IMR-90 (cell line): ENCODE data around the gene VDAC1. TPM values are rescaled to one million over a fixed set of nuclear protein-coding genes. Genes with fewer than 3 reads are reported as not detected.

Experiments used
- ATAC-seq: fragments of 200-7000 bp; cut with Tn5 transposase; 2 replicates; pipeline ENCODE4 v1.9.1; 2020; ENCODE audit warnings: low read depth, mild to moderate bottlenecking, moderate library complexity
- BruUV-seq: library from RNA; stranded (reverse); fragments of 400-500 nt; replicated peaks from 2 replicates; lab custom pipeline; 2021; lab: Mats Ljungman, UMichigan
- CTCF ChIA-PET: fragments of 300-600 bp; formaldehyde crosslinking; extraction: SDS; loops from one replicate; lab custom pipeline; 2021; ENCODE audit warnings: antibody characterized with exemption; lab: Yijun Ruan, JAX
- POLR2A ChIA-PET: fragments of 300-600 bp; sonication (Branson Sonifier 250); formaldehyde crosslinking; loops from one replicate; lab custom pipeline; 2022; ENCODE audit warnings: antibody characterized with exemption; ENCODE audit not compliant: unreplicated experiment; lab: Charles Lee
- DNase-seq: peaks from one replicate; pipeline ENCODE4 v3.0.0; 2013
- H2AFZ ChIP-seq: replicated peaks from 2 replicates; pipeline ENCODE3; 2013; ENCODE audit warnings: low read length, mild to moderate bottlenecking; ENCODE audit not compliant: poor library complexity
- H2AK5ac ChIP-seq: 2 replicates; pipeline ENCODE4 v1.6.1; 2013; ENCODE audit warnings: low read depth, low read length, inconsistent platforms
- H2AK9ac ChIP-seq: replicated peaks from 2 replicates; pipeline ENCODE3; 2013; ENCODE audit warnings: mild to moderate bottlenecking, low read depth, low read length, moderate library complexity; ENCODE audit not compliant: poor library complexity
- H2BK120ac ChIP-seq: 2 replicates; pipeline ENCODE4 v1.6.1; 2013; ENCODE audit warnings: low read depth, low read length, inconsistent platforms
- H2BK15ac ChIP-seq: 3 replicates; pipeline ENCODE4 v1.6.1; 2013; ENCODE audit warnings: low read depth, low read length, inconsistent platforms
- H2BK20ac ChIP-seq: 2 replicates; pipeline ENCODE4 v1.6.1; 2013; ENCODE audit warnings: low read depth, mild to moderate bottlenecking, inconsistent platforms, low read length, moderate library complexity
- H2BK5ac ChIP-seq: 2 replicates; pipeline ENCODE4 v1.6.1; 2013; ENCODE audit warnings: mild to moderate bottlenecking, low read depth, low read length, inconsistent platforms; ENCODE audit not compliant: poor library complexity, severe bottlenecking
- H3K14ac ChIP-seq: replicated peaks from 2 replicates; pipeline ENCODE4 v1.6.1; 2013; ENCODE audit warnings: low read depth, low read length, inconsistent platforms
- H3K18ac ChIP-seq: 2 replicates; pipeline ENCODE4 v1.6.1; 2013; ENCODE audit warnings: low read depth, low read length, control low read depth
- H3K23ac ChIP-seq: 2 replicates; pipeline ENCODE4 v1.6.1; 2013; ENCODE audit warnings: low read depth, low read length, inconsistent platforms
- H3K27ac ChIP-seq: 2 replicates; pipeline ENCODE4 v1.5.1; 2013; ENCODE audit warnings: mild to moderate bottlenecking, control low read depth, low read length; ENCODE audit not compliant: insufficient read depth
- H3K27me3 ChIP-seq: 2 replicates; pipeline ENCODE4 v1.6.1; 2013; ENCODE audit warnings: low read length; ENCODE audit not compliant: control insufficient read depth, insufficient read depth
- H3K36me3 ChIP-seq: 2 replicates; pipeline ENCODE4 v1.6.1; 2013; ENCODE audit warnings: low read length, mixed read lengths; ENCODE audit not compliant: control insufficient read depth, insufficient read depth
- H3K4ac ChIP-seq: 2 replicates; pipeline ENCODE4 v1.6.1; 2013; ENCODE audit warnings: low read depth, low read length, inconsistent platforms
- H3K4me1 ChIP-seq: 2 replicates; pipeline ENCODE4 v1.6.1; 2013; ENCODE audit warnings: low read length, mixed read lengths; ENCODE audit not compliant: control insufficient read depth, insufficient read depth
- H3K4me2 ChIP-seq: 2 replicates; pipeline ENCODE4 v1.6.1; 2013; ENCODE audit warnings: low read depth, mild to moderate bottlenecking, control low read depth, low read length, moderate library complexity
- H3K4me3 ChIP-seq: 2 replicates; pipeline ENCODE4 v1.5.1; 2013; ENCODE audit warnings: low read depth, mild to moderate bottlenecking, control low read depth, low read length, moderate library complexity; ENCODE audit not compliant: insufficient read depth
- H3K56ac ChIP-seq: 2 replicates; pipeline ENCODE4 v1.6.1; 2013; ENCODE audit warnings: low read length, inconsistent platforms; ENCODE audit not compliant: insufficient read depth; ENCODE audit errors: extremely low read depth
- H3K79me1 ChIP-seq, 2 experiments: 2 replicates each; pipeline ENCODE4 v1.6.1; 2013; ENCODE audit warnings: low read length in 2 of 2, inconsistent platforms in 1 of 2, low read depth in 1 of 2
- H3K9ac ChIP-seq: 2 replicates; pipeline ENCODE4 v1.6.1; 2013; ENCODE audit warnings: low read depth, low read length, control low read depth
- H3K9me1 ChIP-seq: 2 replicates; pipeline ENCODE4 v1.6.1; 2013; ENCODE audit warnings: low read length, inconsistent platforms; ENCODE audit not compliant: insufficient read depth
- H3K9me3 ChIP-seq: 2 replicates; pipeline ENCODE4 v1.6.1; 2013; ENCODE audit warnings: low read length; ENCODE audit not compliant: control insufficient read depth, insufficient read depth
- H4K20me1 ChIP-seq: 2 replicates; pipeline ENCODE4 v1.6.1; 2013; ENCODE audit warnings: low read length, inconsistent platforms; ENCODE audit not compliant: insufficient read depth
- H4K5ac ChIP-seq: 2 replicates; pipeline ENCODE4 v1.6.1; 2013; ENCODE audit warnings: mild to moderate bottlenecking, low read depth, low read length, control low read depth
- H4K8ac ChIP-seq, 2 experiments: 2 replicates each; pipeline ENCODE4 v1.6.1; 2013; ENCODE audit warnings: low read depth in 2 of 2, low read length in 2 of 2, control low read depth in 1 of 2, inconsistent platforms in 1 of 2
- H4K91ac ChIP-seq: 2 replicates; pipeline ENCODE4 v1.6.1; 2013; ENCODE audit warnings: low read depth, low read length, inconsistent platforms; ENCODE audit not compliant: insufficient read depth
- RCOR1 ChIP-seq: IDR thresholded peaks from 2 replicates; pipeline ENCODE4 v1.6.1; 2012; ENCODE audit warnings: mild to moderate bottlenecking, low read length, improper control_type of control experiment; ENCODE audit not compliant: insufficient replicate concordance
- WGBS, 2 experiments: methylation state at CpG; one replicate each; pipeline versions ENCODE4 v1.1.5 to v1.1.7; 2013; ENCODE audit warnings: missing lambda C conversion rate in 2 of 2; ENCODE audit not compliant: insufficient read length in 1 of 2; ENCODE audit errors: extremely low coverage in 2 of 2; 5-methylcytosine and 5-hydroxymethylcytosine counted together
- dilution Hi-C: fragments of 300-500 bp; cut with HindIII; formaldehyde crosslinking; loops from one replicate; pipeline ENCODE4 v1.14.3; 2018; ENCODE audit warnings: low sequenced_read_pairs; ENCODE audit not compliant: unreplicated experiment
- in situ Hi-C: fragments of 300-500 bp; cut with MboI; formaldehyde crosslinking; loops from 3 replicates; pipeline ENCODE4 v1.14.3; 2019; ENCODE audit warnings: low sequenced_read_pairs, inconsistent platforms, mixed read lengths
- intact Hi-C: fragments of 100-400 bp; cut with micrococcal nuclease; formaldehyde crosslinking; loops from 2 replicates; pipeline ENCODE4 v1.10.0; 2022
- polyA plus RNA-seq, 3 experiments: library from polyadenylated mRNA; depleted of rRNA; stranded (reverse); fragments of >200 nt; gene quantifications; 2 replicates each; pipeline ENCODE4 v1.2.3, GENCODE V29; 2012; ENCODE audit warnings: low replicate concordance in 1 of 3
- total RNA-seq: library from RNA; depleted of rRNA; stranded (reverse); fragments of >200 nt; gene quantifications from 2 replicates; pipeline ENCODE4 v1.2.3, GENCODE V29; 2012

VDAC1 gene
- total and polyA plus RNA-seq, 2 of the 4 experiments (the other 2 are of a cell fraction) = 289 to 365 TPM

DNA sequence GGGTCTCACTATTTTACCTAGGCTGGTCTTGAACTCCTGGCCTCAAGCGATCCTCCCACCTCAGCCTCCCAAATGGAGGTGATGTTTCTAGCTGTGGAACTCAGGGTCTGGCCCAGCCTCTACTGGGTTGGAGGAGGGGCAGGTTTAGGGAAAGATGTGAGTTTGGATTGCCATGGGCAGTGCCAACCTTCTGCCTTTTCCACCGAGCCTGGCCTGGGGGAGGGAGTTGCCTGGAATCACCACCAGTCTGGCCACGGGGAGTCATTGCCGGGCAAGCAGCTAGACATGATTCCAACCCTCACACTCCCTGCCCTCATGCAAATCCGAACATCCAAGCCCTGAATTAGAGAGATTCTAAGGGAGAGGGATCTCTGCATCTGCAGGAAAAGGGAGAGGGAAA lies 21.0 kb upstream of the VDAC1 start:
- H3K9me1 ChIP-seq = peaks cover 6% of the 10 kb centered on the region; the same call in 1 of the 2 replicates
- no peaks in the 10 kb centered on the region for H3K36me3 ChIP-seq
- no peaks in the 10 kb centered on the region for H3K9me3 ChIP-seq
- CTCF ChIA-PET = interaction anchor here (1.0 kb wide), 1 partner anchor 27 kb away, joined by 3 read pairs; no protein-coding TSS in a partner anchor
- BruUV-seq = no TSS peak
- dilution Hi-C loops = no loop called here
- no peak overlapping the region for H4K91ac ChIP-seq
- no peak overlapping the region for H4K5ac ChIP-seq
- H3K56ac ChIP-seq = no peak overlapping the region
- no peak overlapping the region for H3K18ac ChIP-seq
- ATAC-seq = no peak
- H3K27ac ChIP-seq = no peak overlapping the region
- peaks cover 7% of the 10 kb centered on the region; the same call in 1 of the 2 replicates for H4K20me1 ChIP-seq
- TF ChIP-seq RCOR1 = no peak
- POLR2A ChIA-PET = no interaction called here
- H3K4ac ChIP-seq = no peak overlapping the region
- H3K14ac ChIP-seq = no peak overlapping the region
- H3K27me3 ChIP-seq = peaks cover 36% of the 10 kb centered on the region
- no peak overlapping the region for H3K4me2 ChIP-seq
- no peak overlapping the region for H2BK15ac ChIP-seq
- no peak overlapping the region for H4K8ac ChIP-seq
- H3K4me1 ChIP-seq = peaks cover 6% of the 10 kb centered on the region
- intact Hi-C loops = no loop called here
- no peak overlapping the region for H3K9ac ChIP-seq
- H2BK20ac ChIP-seq = no peak overlapping the region
- in situ Hi-C loops = loop anchor here (25.0 kb wide), 1 partner anchor 262 kb away; no protein-coding TSS in a partner anchor
- DNase-seq = no peak
- H2BK120ac ChIP-seq = no peak overlapping the region
- H3K79me1 ChIP-seq = no peaks in the 10 kb centered on the region
- H2BK5ac ChIP-seq = no peak overlapping the region
- H2AFZ ChIP-seq = no peak overlapping the region
- no peak overlapping the region for H2AK5ac ChIP-seq
- H2AK9ac ChIP-seq = no peak overlapping the region
- H3K23ac ChIP-seq = no peak overlapping the region
- H3K4me3 ChIP-seq = no peak overlapping the region
- no CpG with 5 or more reads among the region's 5 CpGs for WGBS, 2 experiments
